Epithelial cell of prostate (primary cell): ENCODE data around the gene KLC3.

Experiments used
- DNase-seq: peaks from one replicate; pipeline ENCODE4 v3.0.0-alpha.2; 2011; ENCODE audit warnings: low read depth, low spot score
- H3K27ac ChIP-seq: fragments of 450-650 bp; 2 replicates; pipeline ENCODE4 v1.5.1; 2017; ENCODE audit warnings: mild to moderate bottlenecking

Gene KLC3

GRCh38 chr19:45364696-45365095 lies 24.1 kb downstream of the KLC3 start:
- no peak overlapping the region for H3K27ac ChIP-seq
- DNase-seq: no peak

DNA sequence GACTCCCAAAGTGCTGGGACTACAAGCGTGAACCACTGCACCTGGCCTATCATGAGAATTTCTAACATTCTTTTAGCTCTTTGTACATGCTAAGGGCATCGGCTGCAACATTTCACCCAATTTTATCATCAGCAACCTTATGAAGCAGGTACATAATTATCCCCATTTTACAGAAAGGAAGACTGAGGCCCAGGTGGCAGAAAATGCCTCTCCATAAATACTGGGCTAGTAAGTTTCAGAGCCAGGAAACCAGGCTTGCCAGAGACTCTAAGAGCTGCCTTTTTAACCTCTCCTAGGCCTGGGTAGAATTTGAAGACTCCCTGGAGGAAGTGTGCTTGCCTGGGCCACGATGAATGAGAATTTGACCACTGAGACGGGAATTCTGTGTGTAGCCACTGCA lies 27.6 kb downstream of the KLC3 start:
- DNase-seq: no peak
- H3K27ac ChIP-seq: no peak overlapping the region

- H3K27ac ChIP-seq: no peak overlapping the region
- no peak for DNase-seq
Observed at GRCh38 chr19:45368737-45369340, 28.3 kb downstream of the KLC3 start.

GRCh38 chr19:45370410-45371204 lies 30.1 kb downstream of the KLC3 start, which contains the start of gene ERCC2:
Gene ERCC2 (minus strand): TSS chr19:45370573. CDS start chr19:45370540, 33 bp downstream.
- peak within 1 kb of the TSS; percentile 72 for H3K27ac ChIP-seq

GRCh38 chr19:45376045-45376724 lies 35.6 kb downstream of the KLC3 start:
- peak; percentile 12 for DNase-seq
- peak overlapping the region; percentile 90 for H3K27ac ChIP-seq

More at GRCh38 chr19:45370410-45371204, 30.1 kb downstream of the KLC3 start, which contains the start of gene ERCC2:
- peak; percentile 88 for DNase-seq

- peak overlapping the region; percentile 90 for H3K27ac ChIP-seq
- no peak for DNase-seq
Observed at GRCh38 chr19:45380107-45380506, 39.6 kb downstream of the KLC3 start.

GRCh38 chr19:45382426-45382825 lies 41.9 kb downstream of the KLC3 start:
- no peak overlapping the region for H3K27ac ChIP-seq

GRCh38 chr19:45385392-45386221 lies 45.1 kb downstream of the KLC3 start:
- H3K27ac ChIP-seq: no peak overlapping the region
- DNase-seq: no peak

More at GRCh38 chr19:45382426-45382825, 41.9 kb downstream of the KLC3 start:
- DNase-seq: no peak

DNA sequence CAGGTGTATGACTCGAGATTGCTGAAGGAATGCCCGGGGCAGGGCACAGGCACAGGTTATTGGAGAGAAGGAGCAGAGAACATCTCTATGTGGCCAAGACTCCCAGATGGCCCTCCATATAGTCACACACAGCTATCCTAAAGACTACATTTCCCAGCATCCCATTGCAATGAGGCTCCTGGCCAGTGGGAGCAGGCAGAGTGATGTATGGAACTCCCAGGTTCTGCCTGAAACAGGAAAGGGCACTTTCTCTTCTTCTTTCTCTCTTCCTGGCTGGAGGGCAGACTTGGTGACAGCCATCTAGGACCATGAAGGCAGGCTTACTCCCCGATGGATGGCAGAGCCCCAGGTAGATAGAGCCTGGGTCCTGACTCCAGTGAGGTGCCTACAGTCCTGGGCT lies 50.8 kb downstream of the KLC3 start:
- no peak for DNase-seq
- H3K27ac ChIP-seq: no peak overlapping the region

DNA sequence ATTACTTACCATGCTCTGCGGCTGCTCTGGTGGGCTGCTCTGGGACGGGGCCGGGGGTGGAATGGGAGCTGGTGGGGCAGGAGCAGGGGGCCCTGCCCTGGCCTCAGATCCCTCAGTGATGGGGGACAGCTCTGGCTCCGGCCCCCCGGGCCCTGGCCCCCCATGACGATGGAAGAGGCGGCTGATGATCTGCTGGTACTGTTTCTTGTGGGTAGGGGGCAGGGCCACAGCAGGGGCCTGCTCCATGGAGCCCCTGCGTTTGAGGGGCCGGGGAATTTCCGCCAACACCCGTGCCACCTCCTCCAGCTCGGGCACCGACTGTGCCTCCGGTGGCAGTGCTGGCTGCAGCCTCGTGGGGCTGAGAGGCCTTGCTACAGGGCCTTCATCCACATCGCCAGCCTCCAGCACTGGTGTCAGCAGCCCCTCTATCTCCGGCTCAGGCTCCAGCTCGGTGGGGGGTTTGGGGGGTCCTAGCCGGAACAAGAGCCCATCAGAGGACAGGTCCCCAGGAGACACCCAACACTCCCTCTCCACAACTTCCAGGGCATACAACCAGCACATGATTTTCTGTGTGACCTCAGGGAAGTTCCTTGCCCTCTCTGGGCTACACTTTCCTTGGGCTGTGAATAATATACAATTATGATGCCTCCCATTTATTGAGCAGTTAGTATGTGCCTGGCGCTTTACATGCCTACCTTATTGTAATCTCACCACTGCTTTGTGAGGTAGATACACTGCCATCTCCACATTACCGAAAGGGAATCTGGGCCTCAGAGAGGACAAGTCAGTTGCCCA lies 51.5 kb downstream of the KLC3 start:
- DNase-seq: no peak
- no peak overlapping the region for H3K27ac ChIP-seq

DNA sequence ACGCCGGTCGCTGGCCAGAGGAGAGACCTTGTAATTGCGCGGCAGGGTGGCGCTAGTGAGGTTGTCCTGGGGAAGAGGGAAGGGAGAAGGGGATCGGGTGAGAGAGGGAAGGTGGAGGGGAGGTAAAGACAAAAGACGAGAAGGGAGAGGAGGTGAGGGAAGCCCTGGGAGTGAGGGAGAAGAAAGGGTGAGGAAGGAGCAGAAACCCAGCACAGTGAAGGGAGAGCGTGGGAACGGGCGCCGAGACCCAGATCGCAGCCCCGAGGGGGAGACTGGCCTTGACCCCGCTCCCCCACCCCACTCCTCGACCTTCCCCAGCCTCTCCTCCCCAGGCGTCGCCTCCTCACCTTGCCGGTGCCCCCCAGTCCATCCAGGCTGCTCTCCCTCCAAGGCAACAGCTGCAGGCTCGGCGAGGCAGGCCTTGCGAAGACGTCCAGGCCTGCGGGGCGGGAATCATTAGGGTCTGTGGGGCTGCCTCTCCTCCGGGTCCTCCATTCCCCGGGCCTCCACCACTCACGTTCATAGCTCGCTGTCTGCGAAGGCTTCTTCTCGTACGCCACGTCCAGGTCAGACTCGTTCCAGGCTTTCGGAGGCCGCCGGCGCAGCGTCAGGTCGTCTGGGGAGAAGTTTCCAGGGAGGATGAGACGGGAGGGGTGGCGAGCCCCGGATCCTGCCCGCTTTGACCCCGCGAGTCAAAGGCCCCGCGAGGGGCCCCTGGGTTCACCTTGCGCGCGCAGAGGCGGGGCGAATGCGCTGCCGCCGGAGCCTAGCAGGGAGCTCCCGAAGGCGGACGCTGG lies 55.5 kb downstream of the KLC3 start:
- no peak for DNase-seq
- H3K27ac ChIP-seq: no peak overlapping the region

DNA sequence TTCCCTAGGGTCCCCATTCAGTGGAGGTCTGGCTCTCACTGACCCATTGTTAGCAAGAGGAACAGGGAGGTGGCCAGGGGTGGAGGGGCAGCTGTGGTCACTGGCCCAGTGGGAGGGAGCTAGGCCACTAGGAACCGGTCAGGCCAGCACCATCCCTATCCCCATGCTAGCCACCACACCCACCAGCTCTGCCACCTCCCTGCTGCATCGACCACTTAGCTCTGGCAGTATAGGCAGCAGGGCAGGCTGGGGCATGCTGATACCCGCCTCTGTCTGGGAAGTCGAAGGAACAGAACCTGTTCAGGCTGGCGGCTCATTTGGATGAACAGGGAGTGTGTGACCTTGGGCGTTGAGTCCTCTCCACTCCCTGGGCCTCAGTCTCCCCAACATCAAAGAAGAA lies 59.6 kb downstream of the KLC3 start:
- DNase-seq: peak; percentile 78
- H3K27ac ChIP-seq: peak overlapping the region; percentile 100
